Right renal cortex interstitium (tissue), 3 donors: ENCODE results near the gene S100A16. TPM values are rescaled to one million over a fixed set of nuclear protein-coding genes. Genes with fewer than 3 reads are reported as not detected.
"Not testable (repeated sequence)": the region's sequence is repeated elsewhere in the genome, so short reads cannot be mapped to it uniquely, and the experiment has no call there.

Experiments
- DNase-seq, 3 donors: peaks; one replicate each; pipeline ENCODE4 v3.0.0-alpha.2; 2013; ENCODE audit warnings: low read depth in 3 of 3, low spot score in 2 of 3
- polyA plus RNA-seq, 3 donors: library from polyadenylated mRNA; unstranded; fragments of 120-200 nt; gene quantifications; one replicate each; pipeline ENCODE4 v1.2.1, GENCODE V29; 2013; ENCODE audit not compliant: insufficient read length in 3 of 3

The S100A16 gene
- polyA plus RNA-seq, 3 donors = 100 to 112 (median 101) TPM

DNA sequence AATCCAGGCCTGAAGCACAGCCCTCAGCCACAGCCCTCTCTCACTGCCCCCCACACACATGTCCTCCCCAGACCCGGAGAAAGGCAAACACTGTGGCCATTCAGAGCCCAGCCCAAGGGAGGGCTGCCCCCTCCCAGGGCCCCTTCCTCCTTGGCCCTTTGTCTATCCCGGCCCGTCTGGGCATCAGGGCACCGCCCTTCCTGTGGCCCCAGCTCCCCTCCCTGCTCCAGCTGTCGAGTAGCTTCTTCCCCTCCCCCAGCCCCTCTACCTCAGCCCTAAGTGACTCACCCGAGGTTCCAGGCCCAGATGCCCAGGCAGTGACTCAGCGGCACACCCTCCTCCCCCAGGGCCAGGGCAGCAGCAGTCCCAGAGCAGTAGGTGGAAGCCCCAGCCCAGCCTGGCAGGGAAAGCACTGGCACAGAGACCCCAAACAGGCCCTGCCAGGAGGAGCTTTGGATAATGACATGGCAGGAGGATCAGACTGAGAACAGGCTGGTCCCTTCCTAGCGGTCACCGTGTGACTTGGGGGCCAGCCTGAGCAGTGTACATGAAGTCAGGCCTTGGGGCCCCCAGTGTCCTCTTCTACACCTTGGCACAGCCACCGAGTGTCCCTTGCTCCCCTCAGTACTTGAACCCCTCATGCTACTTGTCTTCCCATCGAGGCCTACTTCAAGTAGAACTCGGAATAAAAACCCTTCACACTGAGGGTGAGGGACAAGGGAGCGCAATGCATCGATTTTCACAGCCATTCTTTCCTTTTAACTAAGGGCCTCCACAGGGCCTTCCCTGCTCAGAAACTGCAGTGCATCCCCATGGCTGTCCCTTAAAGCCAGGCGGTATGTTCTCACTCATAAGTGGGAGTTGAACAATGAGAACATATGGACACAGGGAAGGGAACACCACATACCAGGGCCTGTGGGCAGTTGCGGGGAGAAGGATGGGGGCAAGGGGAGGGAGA, 46.2 kb downstream of the S100A16 start:
- no peak for DNase-seq

DNA sequence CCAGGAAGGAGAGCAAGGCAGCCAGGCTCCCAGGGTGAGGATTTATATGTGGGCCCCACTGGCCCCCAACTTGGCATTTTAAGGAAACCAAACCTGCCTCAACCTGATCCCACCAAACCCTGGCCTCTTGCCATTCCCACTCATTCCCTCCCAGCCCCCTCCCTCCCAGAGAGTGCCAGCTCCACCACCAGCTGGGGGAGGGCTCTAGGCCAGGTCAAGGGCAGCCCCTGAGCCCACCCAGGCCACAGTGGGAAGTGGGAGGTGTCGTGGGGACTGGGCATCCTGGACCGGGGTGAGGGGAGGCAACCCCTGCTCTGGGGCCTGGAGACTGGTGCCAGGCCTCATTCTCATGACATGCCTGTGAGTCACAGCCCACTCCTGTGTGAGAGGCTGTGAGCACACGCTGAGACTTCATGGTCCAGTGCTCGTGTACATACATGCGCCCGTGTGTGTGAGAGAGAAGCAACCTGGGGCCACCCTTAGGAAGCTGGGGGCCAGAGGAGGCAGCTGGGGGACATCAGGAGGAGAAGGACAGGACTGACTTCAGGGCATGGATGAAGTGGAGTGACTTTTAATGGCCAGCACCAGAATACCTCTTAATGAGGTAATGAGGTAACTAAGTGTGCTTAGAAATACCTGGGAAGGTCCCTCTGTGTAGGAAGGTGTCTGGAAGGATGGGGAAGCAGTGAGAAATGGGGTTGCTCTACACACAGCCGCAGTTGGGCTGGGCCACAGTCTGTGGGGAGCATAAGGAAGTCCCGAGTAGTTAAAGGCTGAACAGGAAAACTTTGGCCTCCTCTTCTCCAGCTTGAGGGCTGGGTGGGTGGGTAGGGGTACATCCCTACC, 47.2 kb downstream of the S100A16 start, which contains the start of gene S100A2:
Gene S100A2, minus strand, starts transcription at position 316 of the 846 bp plus-strand sequence. CDS start 1,967 bp downstream, outside the sequence.
- no peak for DNase-seq

DNA sequence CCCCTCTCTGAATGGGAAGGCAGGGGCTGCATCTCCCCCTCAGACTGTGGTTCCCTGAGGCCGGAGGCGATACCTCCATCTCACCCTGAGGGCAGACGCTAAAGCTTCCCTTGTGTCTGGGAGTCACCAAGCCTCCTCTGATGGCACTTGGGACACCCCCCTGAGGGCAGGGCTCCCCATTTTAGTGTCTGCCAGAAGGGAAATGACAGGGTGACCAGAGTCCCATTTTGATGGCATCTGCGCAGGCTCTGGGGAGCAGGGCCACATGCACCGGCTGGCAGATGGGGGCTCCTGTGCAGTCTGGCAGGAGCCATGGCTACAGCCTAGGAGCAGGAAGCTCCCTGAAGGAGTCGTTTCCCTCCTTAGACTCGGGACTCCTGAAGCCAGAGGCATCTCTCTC, 48.9 kb downstream of the S100A16 start:
- DNase-seq = no peak

- no peak for DNase-seq
Measured at GRCh38 chr1:153563483-153563901, 49.4 kb downstream of the S100A16 start.

DNA sequence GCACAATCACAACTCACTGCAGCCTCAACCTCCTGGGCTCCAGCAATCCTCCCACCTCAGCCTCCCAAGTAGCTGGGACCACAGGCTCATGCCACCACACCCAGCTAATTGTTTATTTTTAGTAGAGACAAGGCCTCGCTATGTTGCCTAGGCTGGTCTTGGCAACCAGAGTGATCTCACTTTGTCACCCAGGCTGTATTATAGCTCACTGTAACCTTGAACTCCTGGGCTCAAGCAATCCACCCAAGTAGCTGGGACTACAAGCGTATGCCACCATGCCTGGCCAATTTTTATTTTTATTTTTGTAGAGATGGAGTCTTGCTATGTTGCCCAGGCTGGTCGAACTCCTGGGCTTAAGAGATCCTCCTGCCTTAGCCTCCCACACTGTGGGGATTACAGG, 50.9 kb downstream of the S100A16 start:
- not testable (repeated sequence) for DNase-seq

GRCh38 chr1:153561466-153561985, 51.4 kb downstream of the S100A16 start:
- DNase-seq = no peak

GRCh38 chr1:153560771-153561465, 52.0 kb downstream of the S100A16 start:
- no peak for DNase-seq

DNA sequence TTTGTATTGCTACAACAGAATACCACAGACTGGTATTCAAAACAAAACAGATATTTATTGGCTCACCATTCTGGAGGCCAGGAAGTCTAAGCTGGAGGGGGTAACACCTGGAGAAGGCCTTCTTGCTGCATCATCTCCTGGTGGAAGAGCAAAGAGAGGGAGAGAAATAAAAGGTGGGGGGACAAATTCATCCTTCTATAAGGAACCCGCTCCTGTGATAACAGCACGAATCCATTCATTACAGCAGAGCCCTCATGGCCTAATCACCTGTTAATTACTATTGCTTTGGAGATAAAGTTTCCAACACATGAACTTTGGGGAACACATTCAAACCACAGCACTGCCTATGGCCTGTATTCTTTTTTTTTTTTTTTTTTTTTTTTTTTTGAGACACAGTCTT, 52.7 kb downstream of the S100A16 start:
- no peak for DNase-seq

DNA sequence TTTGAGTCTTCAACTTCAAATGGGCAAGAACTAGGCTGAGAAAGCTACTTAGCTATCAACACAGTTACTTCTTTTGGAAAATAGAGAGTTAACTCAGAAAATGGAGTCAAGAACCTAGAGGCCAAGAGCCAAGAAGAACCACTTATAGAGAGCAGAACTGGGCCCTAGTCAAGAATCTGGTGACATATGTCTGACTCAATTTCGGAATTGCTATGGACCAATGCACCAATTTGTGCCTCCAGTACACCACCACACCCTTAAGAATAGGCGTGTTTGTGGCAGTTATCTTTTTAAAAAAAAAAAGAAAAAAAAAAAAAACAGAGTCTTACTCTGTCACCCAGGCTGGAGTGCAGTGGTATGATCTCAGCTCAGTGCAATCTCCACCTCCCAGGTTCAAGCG, 55.1 kb downstream of the S100A16 start:
- no peak for DNase-seq

Other genes with a start within 250 kb of the S100A16 start
- 1 to 10 TPM in 2 of 3 donors, under 1 TPM in 1; 0.64 to 3.9 (median 1.8) TPM for gene S100A12, start 237.5 kb downstream of the S100A16 start, polyA plus RNA-seq
- gene S100A8, start 222.1 kb downstream of the S100A16 start, polyA plus RNA-seq = 10 to 100 TPM in 2 of 3 donors, 1 to 10 TPM in 1; 4.1 to 21.5 (median 14.9) TPM
- not detected for gene S100A7A, start 196.6 kb downstream of the S100A16 start, polyA plus RNA-seq
- gene S100A7, start 152.5 kb downstream of the S100A16 start, polyA plus RNA-seq = under 1 TPM in 2 of 3 donors, not detected in 1; 0.92 to 0.97 TPM
- 100 to 1,000 TPM; 183 to 288 (median 211) TPM for gene S100A6, start 77.1 kb downstream of the S100A16 start, polyA plus RNA-seq
- gene S100A5, start 72.2 kb downstream of the S100A16 start, polyA plus RNA-seq = 1 to 10 TPM; 1.1 to 1.7 (median 1.2) TPM
- 10 to 100 TPM; 34.4 to 58.9 (median 39.4) TPM for gene S100A4, start 67.3 kb downstream of the S100A16 start, polyA plus RNA-seq
- gene S100A3, start 63.9 kb downstream of the S100A16 start, polyA plus RNA-seq = under 1 TPM in 1 of 3 donors, not detected in 2; 0.35 TPM
- gene S100A2, start 47.3 kb downstream of the S100A16 start, polyA plus RNA-seq = 1 to 10 TPM; 5.0 to 9.6 (median 9.2) TPM
- gene S100A14, start 3.2 kb upstream of the S100A16 start, polyA plus RNA-seq = 10 to 100 TPM; 20.9 to 28.6 (median 21.1) TPM
- 100 to 1,000 TPM; 155 to 174 (median 166) TPM for gene S100A13, start 14.4 kb upstream of the S100A16 start, polyA plus RNA-seq
- gene S100A1, start 15.3 kb upstream of the S100A16 start, polyA plus RNA-seq = 10 to 100 TPM; 21.8 to 48.2 (median 21.9) TPM
- gene CHTOP, start 20.9 kb upstream of the S100A16 start, polyA plus RNA-seq = 100 to 1,000 TPM; 117 to 119 (median 117) TPM
- 10 to 100 TPM; 53.7 to 58.9 (median 56.6) TPM for gene SNAPIN, start 45.6 kb upstream of the S100A16 start, polyA plus RNA-seq
- 100 to 1,000 TPM; 325 to 353 (median 339) TPM for gene ILF2, start 57.9 kb upstream of the S100A16 start, polyA plus RNA-seq
- gene NPR1, start 65.6 kb upstream of the S100A16 start, polyA plus RNA-seq = 10 to 100 TPM; 64.0 to 77.4 (median 67.5) TPM
- gene INTS3, start 114.9 kb upstream of the S100A16 start, polyA plus RNA-seq = 10 to 100 TPM; 84.0 to 91.5 (median 85.5) TPM
- 10 to 100 TPM; 31.5 to 33.3 (median 33.0) TPM for gene SLC27A3, start 162.3 kb upstream of the S100A16 start, polyA plus RNA-seq